Hepatic stellate cell (primary cell): ENCODE measurements around the gene NCAPG.

ENCODE experiments used
- DNase-seq: peaks from one replicate; pipeline ENCODE4 v3.0.0; 2011; ENCODE audit warnings: low spot score

Gene NCAPG

DNA sequence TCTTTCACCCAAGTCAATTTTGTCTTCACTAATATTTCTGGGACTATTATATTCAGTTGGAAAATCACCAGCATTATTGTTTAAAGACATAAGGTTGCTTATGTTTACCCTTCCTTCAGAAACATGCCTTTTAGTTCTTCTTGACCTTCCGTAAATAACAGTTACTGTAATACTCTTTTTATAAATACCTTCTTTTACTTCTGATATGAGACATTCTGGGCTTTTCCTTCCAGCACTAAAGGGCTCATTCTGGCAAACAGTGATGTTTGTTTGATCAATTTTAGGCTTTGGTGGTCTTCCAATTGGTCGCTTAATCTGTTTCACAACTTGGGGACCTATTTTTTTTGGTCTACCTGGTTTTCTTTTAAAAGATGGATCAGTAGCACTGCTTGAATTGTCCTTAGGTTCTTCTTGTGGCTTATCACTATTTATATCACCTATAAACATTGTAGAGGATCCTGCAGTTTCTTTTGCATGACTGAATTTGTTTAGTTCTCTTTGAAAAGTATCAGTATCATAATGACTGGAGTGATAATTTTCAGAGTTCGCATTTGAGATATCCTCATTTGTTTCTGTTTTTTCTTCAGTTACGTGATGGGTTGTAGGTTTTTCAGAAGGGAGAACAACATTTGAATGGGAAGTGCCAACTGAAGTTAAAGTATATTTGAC lies 64.8 kb downstream of the NCAPG start:
- no peak for DNase-seq

DNA sequence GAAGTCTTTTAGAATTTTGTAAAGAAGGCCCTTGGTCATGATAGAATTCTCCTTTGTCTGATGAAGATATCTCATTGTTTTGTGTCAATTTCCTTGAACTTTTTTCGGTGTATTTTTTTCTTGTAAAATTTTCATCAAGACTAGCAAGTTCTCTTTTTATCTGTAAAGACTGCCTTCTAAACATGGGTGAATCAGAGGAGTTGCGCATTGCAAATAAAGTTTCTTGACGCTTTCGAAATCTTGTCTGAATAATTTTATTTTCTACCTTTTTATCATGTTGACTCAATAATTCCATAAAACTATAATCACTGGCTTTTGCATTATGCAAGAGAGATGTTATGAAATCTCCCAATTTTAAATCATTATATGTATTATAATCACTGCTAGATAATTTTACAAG lies 66.2 kb downstream of the NCAPG start:
- DNase-seq, result no peak

DNA sequence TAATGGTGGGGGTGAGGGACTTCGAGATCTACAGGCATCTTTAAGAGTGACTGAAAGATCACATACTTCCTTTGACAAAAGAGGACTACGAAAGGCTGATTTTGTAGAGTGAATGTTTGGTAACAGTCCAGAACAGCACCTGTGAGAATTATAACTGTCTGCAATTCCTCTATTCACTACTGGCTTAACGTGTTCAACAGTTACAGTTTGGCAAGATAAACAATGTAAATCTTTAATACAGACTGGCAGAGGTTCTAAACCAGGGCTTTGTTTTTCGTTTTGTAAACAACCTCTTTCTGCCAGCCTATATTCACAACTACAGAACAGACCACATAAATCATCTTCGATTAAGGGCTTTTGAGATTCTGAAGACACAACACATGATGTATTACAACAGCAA lies 66.9 kb downstream of the NCAPG start:
- no peak for DNase-seq

DNA sequence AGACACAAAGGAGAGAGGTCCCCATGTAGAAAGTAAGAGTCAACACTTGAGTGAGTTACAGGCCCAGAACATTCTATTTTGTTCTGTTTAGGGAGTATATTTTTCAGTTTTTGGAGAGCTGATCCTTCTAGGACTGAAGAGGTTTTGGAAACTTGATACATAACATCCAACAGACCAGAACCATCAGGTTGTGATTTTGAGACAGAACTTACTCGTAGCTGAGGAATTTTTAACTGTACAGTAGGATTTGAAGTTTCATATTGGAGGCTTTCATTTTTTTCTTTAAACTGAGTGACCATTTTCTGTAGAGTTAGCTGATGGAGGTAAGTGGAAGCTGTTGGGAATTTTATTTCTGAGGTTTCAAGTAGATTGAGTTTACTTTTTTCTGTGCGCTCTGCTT lies 73.3 kb downstream of the NCAPG start:
- DNase-seq, result no peak

DNA sequence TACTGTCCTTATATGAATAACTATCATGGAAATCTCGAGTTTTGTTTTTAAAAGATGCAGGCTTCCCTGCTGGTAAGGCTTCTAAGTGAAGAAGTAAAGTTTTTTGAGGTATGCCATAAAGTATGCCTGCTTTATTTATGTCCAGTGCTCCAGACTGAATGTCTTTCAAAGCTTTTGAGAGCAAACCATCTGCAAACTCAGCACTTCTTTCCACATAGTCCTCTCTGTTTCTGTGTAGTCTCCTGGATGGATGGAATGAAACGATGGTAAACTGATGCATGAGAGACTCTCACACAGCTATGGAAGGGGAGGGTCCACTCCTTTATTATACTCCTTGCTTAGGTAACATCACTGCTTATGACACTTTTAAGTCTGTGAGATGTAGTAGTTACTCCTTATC lies 73.7 kb downstream of the NCAPG start:
- no peak for DNase-seq

DNA sequence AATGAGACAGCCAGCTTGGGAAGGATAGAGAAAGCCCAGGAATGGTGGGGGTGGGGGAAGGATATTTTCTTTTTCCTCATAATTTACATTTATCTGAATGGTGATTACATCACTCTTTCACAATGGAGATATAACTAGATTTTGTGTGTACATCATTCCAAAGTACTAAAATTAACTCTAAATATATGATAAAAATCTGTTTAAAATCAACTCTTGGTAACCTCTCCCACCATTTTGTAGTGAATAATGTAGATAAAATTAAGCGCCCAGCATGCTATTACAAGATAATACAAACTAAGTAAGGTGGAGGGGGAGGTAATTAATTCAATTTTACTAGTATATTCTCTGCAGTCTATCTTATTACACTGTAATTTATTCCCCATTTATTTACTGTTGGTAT lies 78.9 kb downstream of the NCAPG start:
- no peak for DNase-seq

DNA sequence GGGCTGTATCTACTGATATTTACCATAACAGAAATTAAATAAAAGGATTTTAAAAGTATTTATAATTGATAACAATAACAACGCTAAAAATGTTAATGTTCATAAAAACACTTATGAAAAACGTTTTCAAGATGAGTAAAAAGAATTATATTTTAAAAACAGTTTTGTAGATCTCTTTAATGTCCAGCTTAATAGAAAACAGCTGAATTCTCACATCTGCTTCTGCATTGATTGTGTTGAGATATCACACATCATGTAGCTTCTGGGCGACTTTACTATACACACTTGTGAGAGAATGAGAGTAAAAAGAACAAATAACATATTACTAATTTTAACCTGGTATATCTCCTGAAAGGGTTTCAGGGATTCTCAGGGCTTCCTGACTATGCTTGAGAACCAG lies 83.6 kb downstream of the NCAPG start:
- DNase-seq, result no peak
